GM12878 (cell line): ENCODE data around the gene STRBP. TPM values are rescaled to one million over a fixed set of nuclear protein-coding genes. Genes with fewer than 3 reads are reported as not detected.

Experiments used
- ATAC-seq: fragments of 200-7000 bp; cut with Tn5 transposase; 3 replicates; pipeline ENCODE4 v1.9.1; 2020; ENCODE audit warnings: mild to moderate bottlenecking, moderate library complexity
- BruUV-seq: library from RNA; stranded (reverse); fragments of 400-500 nt; replicated peaks from 2 replicates; lab custom pipeline; 2021; lab: Mats Ljungman, UMichigan
- CTCF ChIA-PET: fragments of 300-600 bp; sonication (Branson Sonifier 250); formaldehyde crosslinking; extraction: SDS; loops from one replicate; lab custom pipeline; 2021; ENCODE audit warnings: inconsistent platforms; lab: Yijun Ruan, JAX
- POLR2A ChIA-PET: fragments of 350-600 bp; formaldehyde crosslinking; extraction: SDS; loops from one replicate; lab custom pipeline; 2021; ENCODE audit warnings: inconsistent platforms; lab: Charles Lee
- RAD21 ChIA-PET: fragments of 300-600 bp; sonication (Branson Sonifier 250); formaldehyde crosslinking; loops from one replicate; lab custom pipeline; 2023; ENCODE audit warnings: antibody characterized with exemption; ENCODE audit not compliant: unreplicated experiment; lab: Charles Lee
- SMC1A ChIA-PET: fragments of 300-600 bp; sonication (Branson Sonifier 250); formaldehyde crosslinking; loops from one replicate; lab custom pipeline; 2023; ENCODE audit not compliant: unreplicated experiment, uncharacterized antibody; lab: Charles Lee
- DNase-seq: peaks from one replicate; pipeline ENCODE4 v3.0.0-alpha.2; 2011; ENCODE audit warnings: low read depth, low spot score
- FAIRE-seq: peaks from 3 replicates; lab custom pipeline; 2011; peaks lifted over from hg19 to GRCh38; lab: Jason Lieb, UNC
- H2AFZ ChIP-seq: 2 replicates; pipeline ENCODE4 v1.6.0; 2011; ENCODE audit warnings: low read depth, low read length, control low read depth; ENCODE audit not compliant: control insufficient read depth
- H3K27ac ChIP-seq: 2 replicates; pipeline ENCODE4 v1.5.1; 2011; ENCODE audit warnings: control low read depth; ENCODE audit not compliant: control insufficient read depth, insufficient read depth
- H3K27me3 ChIP-seq, 2 experiments: replicated peaks in 1 of 2; 2 replicates each; pipeline versions ENCODE4 v1.6.0 to v1.6.1; 2011; ENCODE audit warnings: low read length in 1 of 2; ENCODE audit not compliant: control insufficient read depth in 2 of 2, insufficient read depth in 2 of 2
- H3K36me3 ChIP-seq, 2 experiments: 2 replicates each; pipeline ENCODE4 v1.5.1; 2011; ENCODE audit warnings: low read length in 1 of 2; ENCODE audit not compliant: control insufficient read depth in 2 of 2, insufficient read depth in 2 of 2
- H3K4me1 ChIP-seq: 2 replicates; pipeline ENCODE4 v1.6.1; 2011; ENCODE audit warnings: mild to moderate bottlenecking, low read length, moderate library complexity, mixed read lengths; ENCODE audit not compliant: control insufficient read depth, insufficient read depth
- H3K4me2 ChIP-seq: 2 replicates; pipeline ENCODE4 v1.6.0; 2011; ENCODE audit warnings: control low read depth; ENCODE audit not compliant: control insufficient read depth, insufficient read depth
- H3K4me3 ChIP-seq: fragments of 200-600 bp; sonication (generic); 2 replicates; pipeline ENCODE4 v1.5.1; 2016
- H3K79me2 ChIP-seq: 2 replicates; pipeline ENCODE4 v1.6.0; 2011; ENCODE audit warnings: low read length; ENCODE audit not compliant: control insufficient read depth, insufficient read depth
- H3K9ac ChIP-seq: 2 replicates; pipeline ENCODE4 v1.8.0; 2011; ENCODE audit warnings: low read length, control low read depth, mixed read lengths; ENCODE audit not compliant: control insufficient read depth, insufficient read depth
- H3K9me3 ChIP-seq: replicated peaks from 3 replicates; pipeline ENCODE4 v1.5.1; 2011; ENCODE audit warnings: mild to moderate bottlenecking, low read length; ENCODE audit not compliant: control insufficient read depth, insufficient read depth
- H4K20me1 ChIP-seq: 2 replicates; pipeline ENCODE4 v1.6.0; 2011; ENCODE audit not compliant: control insufficient read depth, insufficient read depth
- ATF7 ChIP-seq: fragments of 450-650 bp; IDR thresholded peaks from 2 replicates; pipeline ENCODE4 v1.6.1; 2016; ENCODE audit warnings: low read depth, mild to moderate bottlenecking
- CBX3 ChIP-seq: fragments of 200-600 bp; sonication (generic); IDR thresholded peaks from 2 replicates; pipeline ENCODE4 v1.6.1; 2016; ENCODE audit warnings: low read depth, borderline replicate concordance
- ETV6 ChIP-seq, 2 experiments: fragments of 450-650 bp in 1 of 2; IDR thresholded peaks in 1 of 2; conservative IDR thresholded peaks in 1 of 2; 2 replicates each; pipeline ENCODE4 v1.6.1; 2014; ENCODE audit warnings: antibody characterized with exemption in 1 of 2, borderline replicate concordance in 1 of 2, low read depth in 1 of 2, mild to moderate bottlenecking in 1 of 2, moderate library complexity in 1 of 2
- FOXK2 ChIP-seq: fragments of 450-650 bp; IDR thresholded peaks from 2 replicates; pipeline ENCODE4 v1.6.1; 2017; ENCODE audit warnings: mild to moderate bottlenecking, moderate library complexity
- HCFC1 ChIP-seq: fragments of 150-350 bp; IDR thresholded peaks from 2 replicates; pipeline ENCODE4 v1.6.1; 2014; ENCODE audit warnings: low read length
- MLLT1 ChIP-seq: fragments of 450-650 bp; IDR thresholded peaks from 2 replicates; pipeline ENCODE4 v1.6.1; 2016; ENCODE audit warnings: mild to moderate bottlenecking
- NFYB ChIP-seq: IDR thresholded peaks from 2 replicates; pipeline ENCODE4 v1.6.1; 2011; ENCODE audit warnings: low read depth, mild to moderate bottlenecking, low read length, improper control_type of control experiment, moderate library complexity; ENCODE audit not compliant: insufficient read depth
- POLR2AphosphoS2 ChIP-seq: IDR thresholded peaks from 2 replicates; pipeline ENCODE4 v1.6.1; 2011; ENCODE audit warnings: low read depth, mild to moderate bottlenecking, low read length, improper control_type of control experiment, moderate library complexity
- POLR2AphosphoS5 ChIP-seq: IDR thresholded peaks from 2 replicates; pipeline ENCODE4 v1.6.1; 2011; ENCODE audit warnings: mild to moderate bottlenecking, low read length, inconsistent platforms
- RB1 ChIP-seq: fragments of 450-650 bp; formaldehyde crosslinking; IDR thresholded peaks from 2 replicates; pipeline ENCODE4 v1.6.1; 2017; ENCODE audit warnings: mild to moderate bottlenecking, borderline replicate concordance
- RELA ChIP-seq: fragments of 450-650 bp; IDR thresholded peaks from 2 replicates; pipeline ENCODE4 v1.8.0; 2014; ENCODE audit warnings: borderline replicate concordance; ENCODE audit not compliant: partially characterized antibody
- SIN3A ChIP-seq: IDR thresholded peaks from 2 replicates; pipeline ENCODE4 v1.6.1; 2012; ENCODE audit warnings: low read depth, low read length, improper control_type of control experiment
- SREBF1 ChIP-seq: IDR thresholded peaks from 2 replicates; pipeline ENCODE4 v1.6.1; 2012; ENCODE audit warnings: mild to moderate bottlenecking, low read length
- SRF ChIP-seq, 2 experiments: IDR thresholded peaks; 2 replicates each; pipeline ENCODE4 v1.6.1; 2011; ENCODE audit warnings: low read depth in 2 of 2, low read length in 2 of 2, mild to moderate bottlenecking in 1 of 2, moderate library complexity in 1 of 2
- ZNF592 ChIP-seq: fragments of 450-650 bp; IDR thresholded peaks from 2 replicates; pipeline ENCODE4 v1.6.1; 2017; ENCODE audit warnings: mild to moderate bottlenecking, moderate library complexity
- WGBS: methylation state at CpG from one replicate; pipeline ENCODE4 v1.1.6; 2016; ENCODE audit warnings: low lambda C conversion rate; ENCODE audit not compliant: insufficient replicate concordance, insufficient coverage; ENCODE audit errors: missing lambda C conversion rate; 5-methylcytosine and 5-hydroxymethylcytosine counted together
- in situ Hi-C: fragments of 300-500 bp; cut with MboI; formaldehyde crosslinking; loops from 9 replicates; pipeline ENCODE4 v1.14.3; 2018; ENCODE audit warnings: mixed read lengths
- intact Hi-C: fragments of 100-400 bp; cut with micrococcal nuclease; formaldehyde crosslinking; loops from one replicate; pipeline ENCODE4 v1.14.2; 2022; ENCODE audit not compliant: unreplicated experiment
- polyA plus RNA-seq, 11 experiments: library from polyadenylated mRNA; depleted of rRNA in 4 of 11; unstranded in 6 of 11; stranded (reverse) in 5 of 11; fragments of >200 nt; fragmentation: Nextera tagmentation in 4 of 11; fragmentation: Illumina TruSeq in 1 of 11; extraction: Ambion mirVana in 4 of 11; extraction: Trizol in 1 of 11; gene quantifications; 1 replicate in 1 of 11; 2 replicates in 10 of 11; pipeline versions ENCODE4 v1.2.1 to v1.2.3, GENCODE V29; 2011 to 2016; ENCODE audit warnings: inconsistent platforms in 2 of 11, missing spikeins in 2 of 11, low read depth in 1 of 11
- total RNA-seq, 4 experiments: library from RNA; depleted of rRNA in 3 of 4; stranded (reverse); fragments of >200 nt in 3 of 4; fragmentation: Illumina TruSeq in 1 of 4; extraction: Trizol in 1 of 4; gene quantifications; 2 replicates each; pipeline versions ENCODE4 v1.2.1 to v1.2.3, GENCODE V29; 2013 to 2021

Gene STRBP
- total and polyA plus RNA-seq, 10 of the 15 experiments (the other 5 are each of a cell fraction or from before 2014, with no cell fraction given) = 31.0 to 96.8 (median 71.4) TPM

- TF ChIP-seq SRF (IDR thresholded peaks at IDR 0.05; ENCODE audit: low read depth in 2 of 2, low read length in 2 of 2) = no peak
- TF ChIP-seq, all 136 proteins: peak for 0
Observed at GRCh38 chr9:123089040-123089439, 179.3 kb downstream of the STRBP start (continued).

- SMC1A ChIA-PET = interaction anchor here (0.9 to 1.0 kb wide), 2 partner anchors 10 to 15 kb away, joined by 3 read pairs; no protein-coding TSS in a partner anchor
- BruUV-seq = no TSS peak
- intact Hi-C loops = no loop called here
Observed at GRCh38 chr9:123087359-123087888, 181.0 kb downstream of the STRBP start.

More at GRCh38 chr9:123087359-123087888, 181.0 kb downstream of the STRBP start:
- H2AFZ ChIP-seq = no peak overlapping the region
- 97% methylated on average over 4 of the region's 4 CpGs for WGBS
- DNase-seq (no peak), ATAC-seq (no peak), FAIRE-seq (no peak)
- H3K4me3 ChIP-seq = no peak overlapping the region
- RAD21 ChIA-PET = interaction anchor here (0.9 kb wide), 1 partner anchor 12 kb away, joined by 3 read pairs; no protein-coding TSS in a partner anchor
- POLR2A ChIA-PET = no interaction called here
- H3K4me1 ChIP-seq = no peaks in the 10 kb centered on the region; the same call in 1 of the 2 replicates
- CTCF ChIA-PET = interaction anchor here (2.6 kb wide), 1 partner anchor 262 kb away, joined by 9 read pairs; no protein-coding TSS in a partner anchor
- no peaks in the 10 kb centered on the region for H3K27me3 ChIP-seq
- no peak for TF ChIP-seq POLR2AphosphoS2
- no peak for TF ChIP-seq RB1
- TF ChIP-seq POLR2AphosphoS5 = no peak
- TF ChIP-seq SREBF1 = no peak
- no peak for TF ChIP-seq SIN3A
- no peak for TF ChIP-seq CBX3
- no peak for TF ChIP-seq ATF7
- no peak for TF ChIP-seq HCFC1
- no peak for TF ChIP-seq MLLT1
- no peak for TF ChIP-seq ETV6 (conservative IDR thresholded peaks at IDR 0.05 in 1 of 2, IDR thresholded peaks at IDR 0.05 in 1 of 2; ENCODE audit: borderline replicate concordance in 1 of 2, low read depth in 1 of 2)
- no peak for TF ChIP-seq RELA
- TF ChIP-seq ZNF592 = no peak
- no peak for TF ChIP-seq FOXK2
- TF ChIP-seq NFYB = no peak
- H3K9me3 ChIP-seq = no peaks in the 10 kb centered on the region
- no peaks in the 10 kb centered on the region for H3K79me2 ChIP-seq
- in situ Hi-C loops = no loop called here
- no peak overlapping the region for H3K27ac ChIP-seq
- H3K9ac ChIP-seq = no peak overlapping the region
- peaks cover 0 to 10% of the 10 kb centered on the region in 2 experiments; a peak in 3 of 4 replicates for H3K36me3 ChIP-seq
- no peaks in the 10 kb centered on the region for H4K20me1 ChIP-seq
- no peak overlapping the region for H3K4me2 ChIP-seq
